AML-193 (cell line): Measurements from ENCODE around the gene TARM1.

Experiments used
- DNase-seq, 2 experiments: peaks; one replicate each; lab custom pipeline; 2025; lab: John Stamatoyannopoulos, UW

The TARM1 gene

GRCh38 chr19:54081032-54081431, at the start of gene TARM1:
Gene TARM1 (minus strand): TSS chr19:54081365. CDS start chr19:54081340, 25 bp downstream.
- no peak for DNase-seq

GRCh38 chr19:54129617-54129996, 48.4 kb upstream of the TARM1 start:
- no peak for DNase-seq

- no peak for DNase-seq
Measured at GRCh38 chr19:54128796-54129616, 47.8 kb upstream of the TARM1 start.

- DNase-seq, result no peak
Measured at GRCh38 chr19:54128441-54128725, 47.2 kb upstream of the TARM1 start.

- DNase-seq, result no peak
Measured at GRCh38 chr19:54127688-54128440, 46.7 kb upstream of the TARM1 start.

GRCh38 chr19:54125713-54126112, 44.5 kb upstream of the TARM1 start:
- no peak for DNase-seq

GRCh38 chr19:54124393-54124792, 43.2 kb upstream of the TARM1 start:
- no peak for DNase-seq

GRCh38 chr19:54123682-54124081, 42.5 kb upstream of the TARM1 start:
- DNase-seq, result no peak

- no peak for DNase-seq
Measured at GRCh38 chr19:54121259-54121658, 40.1 kb upstream of the TARM1 start.

- DNase-seq, result peak; percentile 91 to 96
Measured at GRCh38 chr19:54115109-54116063, 34.2 kb upstream of the TARM1 start, which contains the start of the genes PRPF31 and TFPT. Gene PRPF31 (plus strand): TSS chr19:54115754. CDS start chr19:54118279, 2,525 bp downstream. Gene TFPT (minus strand): TSS chr19:54115657. CDS start chr19:54115269, 388 bp downstream.

- peak; percentile 45 to 51 for DNase-seq
Measured at GRCh38 chr19:54114340-54115108, 33.4 kb upstream of the TARM1 start.

GRCh38 chr19:54109651-54110050, 28.5 kb upstream of the TARM1 start:
- no peak for DNase-seq

GRCh38 chr19:54108496-54108895, 27.3 kb upstream of the TARM1 start:
- DNase-seq, result no peak

- DNase-seq, result no peak
Measured at GRCh38 chr19:54107876-54108490, 26.8 kb upstream of the TARM1 start.

GRCh38 chr19:54106716-54107115, 25.6 kb upstream of the TARM1 start:
- DNase-seq, result no peak

GRCh38 chr19:54105796-54106195, 24.6 kb upstream of the TARM1 start:
- DNase-seq, result no peak

GRCh38 chr19:54104998-54105715, 24.0 kb upstream of the TARM1 start:
- DNase-seq, result no peak

- DNase-seq, result peak; percentile 92 to 95
Measured at GRCh38 chr19:54102421-54103169, 21.4 kb upstream of the TARM1 start, which contains the start of gene NDUFA3. Gene NDUFA3 (plus strand): TSS chr19:54102855. CDS start chr19:54102879, 24 bp downstream.

- DNase-seq, result peak; percentile 70
Measured at GRCh38 chr19:54100561-54100960, 19.4 kb upstream of the TARM1 start, which contains the start of gene OSCAR. Gene OSCAR (minus strand): TSS chr19:54100803. CDS start chr19:54100792, 11 bp downstream.
